GM21526 (cell line): ENCODE measurements around the gene GDPD5.

Experiments used
- ATAC-seq: cut with Tn5 transposase; IDR thresholded peaks from one replicate; pipeline ENCODE4 v1.9.1; 2021; ENCODE audit warnings: moderate library complexity; ENCODE audit not compliant: unreplicated experiment, low FRiP score

The GDPD5 gene

DNA sequence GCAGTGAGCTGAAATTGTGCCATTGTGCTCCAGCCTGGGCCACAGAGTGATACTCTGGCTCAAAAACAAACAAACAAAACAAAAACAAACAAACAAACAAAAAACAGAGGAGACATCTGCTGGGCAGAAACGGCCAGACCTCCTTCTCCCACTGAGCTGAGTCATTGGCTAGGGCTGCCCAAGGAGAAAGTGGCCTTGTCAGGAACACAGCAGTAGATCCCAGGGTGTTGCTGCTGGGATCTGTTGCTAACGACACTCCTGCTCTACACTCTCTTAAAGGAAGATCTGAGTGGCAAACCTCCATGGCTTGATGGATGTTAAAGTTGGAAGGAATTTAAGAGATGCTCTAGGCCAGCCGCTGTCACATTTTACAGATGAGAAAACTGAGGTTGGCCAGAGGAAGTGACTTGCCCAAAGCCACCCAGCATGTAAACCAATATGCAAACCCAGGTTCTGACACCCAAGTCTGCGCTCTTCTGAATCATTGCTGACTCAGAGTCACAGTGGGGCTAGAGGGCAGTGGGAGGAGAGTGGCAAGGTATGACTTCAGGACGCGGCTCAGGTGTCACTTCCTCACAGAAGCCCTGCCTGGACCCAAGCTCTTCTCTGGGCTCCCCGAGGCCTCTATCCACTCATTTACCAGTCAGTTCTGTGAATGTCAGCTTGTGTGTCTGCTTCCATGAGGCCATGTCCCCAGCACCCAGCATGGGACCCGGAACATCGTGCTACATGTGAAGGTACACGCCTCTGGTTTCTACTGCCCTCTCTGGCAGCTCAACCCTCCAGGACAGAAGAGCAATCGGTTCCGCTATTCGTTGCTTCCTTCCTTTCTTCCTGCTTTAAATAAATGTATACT, 11.3 kb upstream of the GDPD5 start:
- ATAC-seq: peak; percentile 73

DNA sequence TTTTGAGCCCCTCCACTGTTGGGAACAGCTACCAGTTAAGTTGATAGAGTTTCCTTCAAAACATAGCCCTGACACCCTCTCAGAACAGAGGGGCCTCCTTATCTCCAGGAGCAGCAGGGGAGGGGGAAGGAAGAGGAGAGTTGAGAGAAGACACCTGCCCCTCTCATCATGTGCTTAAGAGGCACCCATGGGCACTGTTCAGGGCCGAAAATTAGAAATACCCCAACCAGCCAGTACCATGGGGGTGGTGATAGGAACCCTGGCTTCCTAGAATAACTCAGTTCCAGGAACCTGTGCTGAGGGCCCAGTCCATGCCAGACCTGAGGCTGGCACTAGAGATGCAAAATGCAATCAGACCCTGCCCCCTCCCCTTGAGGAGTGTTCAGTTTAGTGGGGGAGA, 9.3 kb upstream of the GDPD5 start:
- no peak for ATAC-seq

DNA sequence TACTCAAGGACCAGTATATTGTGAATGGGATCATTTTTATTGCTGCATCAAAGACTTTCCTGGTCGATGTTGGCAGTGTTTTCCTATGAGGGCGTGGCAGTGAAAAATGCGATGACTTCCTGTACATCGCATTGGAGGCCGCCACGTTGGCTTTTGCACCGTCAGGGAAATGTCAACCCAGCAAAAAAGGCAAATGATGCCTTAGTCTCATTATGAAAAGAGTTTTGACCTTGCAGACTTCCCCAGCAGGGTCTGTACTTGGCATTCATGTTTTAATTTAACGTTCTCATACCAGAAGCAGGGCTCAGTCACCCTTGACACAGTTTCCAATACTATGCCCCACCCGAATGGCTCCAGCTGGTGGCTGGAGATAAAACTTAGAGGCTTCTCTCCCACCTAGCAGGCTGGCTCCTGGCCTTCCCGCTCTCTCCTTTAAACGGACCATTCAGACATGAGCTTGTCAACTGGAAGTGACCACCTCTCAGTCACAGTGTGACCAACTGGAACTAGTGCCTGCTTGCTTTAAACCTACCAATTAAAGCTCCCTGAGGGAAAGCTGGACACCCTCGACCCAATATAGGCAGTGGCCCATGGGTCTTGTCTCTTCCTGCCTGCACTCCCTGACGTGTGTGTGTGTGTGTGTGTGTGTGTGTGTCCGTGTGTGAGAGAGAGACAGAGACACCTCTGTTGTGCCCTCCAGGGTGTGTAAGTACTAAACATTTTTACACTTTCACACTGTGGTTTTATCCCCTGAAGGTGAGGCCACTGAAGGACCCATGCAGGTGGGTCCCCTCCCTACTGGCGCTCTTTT, 8.7 kb upstream of the GDPD5 start:
- ATAC-seq: no peak

DNA sequence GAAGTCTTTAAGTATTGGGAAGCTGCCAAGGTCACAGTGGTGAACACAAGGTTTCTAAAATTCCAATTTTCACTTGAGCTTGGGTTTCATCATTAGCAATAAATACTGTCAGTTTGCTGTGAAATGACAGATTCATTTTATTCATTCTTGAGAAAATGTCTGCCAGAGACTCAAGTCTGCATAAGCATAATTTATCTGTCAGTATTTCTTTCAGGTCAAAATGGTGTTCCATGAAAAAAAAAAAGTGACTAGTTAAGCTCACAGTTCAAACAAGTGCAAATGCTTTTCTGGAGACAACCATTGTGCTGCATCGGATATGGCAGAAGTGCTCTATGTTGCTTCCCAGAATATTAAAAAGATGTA, 8.1 kb upstream of the GDPD5 start:
- no peak for ATAC-seq

DNA sequence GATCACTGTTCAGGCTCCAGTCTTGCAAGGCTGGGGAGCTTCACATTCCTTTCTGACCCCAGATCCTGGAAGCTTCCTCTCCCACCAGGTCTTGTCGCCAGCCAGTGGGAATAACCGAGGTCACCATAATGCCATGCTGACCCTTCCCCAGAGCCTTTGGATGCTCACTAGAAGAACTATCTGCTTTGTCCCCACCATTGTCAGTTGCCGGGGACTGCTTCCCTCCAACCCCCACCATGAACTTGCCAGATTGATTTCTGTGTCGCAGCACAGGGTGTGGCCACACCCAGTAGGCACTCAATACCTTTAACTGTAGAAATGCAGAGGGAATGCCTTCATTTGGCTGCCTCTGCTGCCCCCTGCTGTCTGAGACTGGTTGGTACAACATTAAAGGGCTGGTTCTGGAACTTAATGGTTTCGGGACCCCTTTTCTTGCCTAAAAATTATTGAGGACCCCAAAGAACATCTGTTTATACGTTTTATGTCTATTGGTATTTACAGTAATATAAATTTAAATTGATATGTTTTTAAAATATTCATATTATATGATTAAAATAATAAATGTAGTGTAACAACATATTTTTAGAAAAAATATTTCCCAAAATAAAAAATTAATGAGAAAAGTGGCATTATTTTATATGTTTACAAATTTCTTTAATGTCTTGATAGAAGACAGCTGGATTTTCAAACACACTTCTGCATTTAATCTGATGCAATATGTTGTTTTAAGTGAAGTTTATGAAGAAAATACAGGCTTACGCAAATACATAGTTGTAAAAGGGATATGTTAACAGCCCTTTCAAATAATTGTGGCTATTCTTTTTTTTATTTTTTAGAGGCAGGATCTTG, 6.7 kb upstream of the GDPD5 start:
- ATAC-seq: peak; percentile 44

- no peak for ATAC-seq
Observed at GRCh38 chr11:75531325-75531724, 5.6 kb upstream of the GDPD5 start.

- no peak for ATAC-seq
Observed at GRCh38 chr11:75530577-75530976, 4.8 kb upstream of the GDPD5 start.

DNA sequence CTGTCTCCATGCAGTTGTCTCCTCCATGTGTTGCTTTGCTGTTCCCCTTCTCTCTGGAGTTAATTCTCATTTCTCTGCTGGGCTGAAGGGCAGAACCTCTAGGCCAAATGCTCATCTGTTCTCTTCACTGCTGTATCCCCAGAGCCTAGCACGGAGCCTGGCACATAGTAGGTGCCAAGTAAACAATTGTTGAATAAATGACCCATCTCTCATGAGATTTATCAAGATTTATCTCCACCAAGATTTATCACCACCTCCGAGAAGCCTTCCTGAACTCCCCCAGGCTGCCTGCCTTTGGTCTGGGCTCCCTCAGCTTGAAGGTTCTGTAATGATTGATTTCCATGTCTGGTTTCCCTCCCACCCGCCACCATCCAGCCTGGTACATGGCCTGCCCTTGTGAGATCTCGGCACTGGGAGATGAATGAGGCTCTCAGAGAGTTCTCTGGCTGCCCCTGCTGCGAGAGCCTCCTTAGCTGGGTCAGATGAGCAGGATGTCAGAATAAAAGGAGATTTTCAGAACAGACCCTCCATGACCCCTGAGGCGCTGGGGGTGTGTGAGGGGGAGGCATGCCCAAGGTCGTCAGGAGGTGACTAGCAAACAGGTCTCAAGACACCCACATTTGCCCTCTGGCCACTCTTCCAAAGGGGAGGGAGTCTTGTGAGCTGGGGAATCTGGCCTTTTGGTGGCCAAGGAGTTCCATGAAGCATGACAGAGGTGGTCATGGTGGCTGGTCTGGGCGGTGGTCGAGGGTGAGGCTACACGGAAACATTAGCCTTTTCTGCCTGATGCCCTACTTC, 2.4 kb upstream of the GDPD5 start:
- no peak for ATAC-seq

- no peak for ATAC-seq
Observed at GRCh38 chr11:75527130-75527529, 1.4 kb upstream of the GDPD5 start.

- ATAC-seq: no peak
Observed at GRCh38 chr11:75526192-75526541, 426 bp upstream of the GDPD5 start.

- ATAC-seq: peak; percentile 3
Observed at GRCh38 chr11:75524665-75525432, 892 bp downstream of the GDPD5 start.

DNA sequence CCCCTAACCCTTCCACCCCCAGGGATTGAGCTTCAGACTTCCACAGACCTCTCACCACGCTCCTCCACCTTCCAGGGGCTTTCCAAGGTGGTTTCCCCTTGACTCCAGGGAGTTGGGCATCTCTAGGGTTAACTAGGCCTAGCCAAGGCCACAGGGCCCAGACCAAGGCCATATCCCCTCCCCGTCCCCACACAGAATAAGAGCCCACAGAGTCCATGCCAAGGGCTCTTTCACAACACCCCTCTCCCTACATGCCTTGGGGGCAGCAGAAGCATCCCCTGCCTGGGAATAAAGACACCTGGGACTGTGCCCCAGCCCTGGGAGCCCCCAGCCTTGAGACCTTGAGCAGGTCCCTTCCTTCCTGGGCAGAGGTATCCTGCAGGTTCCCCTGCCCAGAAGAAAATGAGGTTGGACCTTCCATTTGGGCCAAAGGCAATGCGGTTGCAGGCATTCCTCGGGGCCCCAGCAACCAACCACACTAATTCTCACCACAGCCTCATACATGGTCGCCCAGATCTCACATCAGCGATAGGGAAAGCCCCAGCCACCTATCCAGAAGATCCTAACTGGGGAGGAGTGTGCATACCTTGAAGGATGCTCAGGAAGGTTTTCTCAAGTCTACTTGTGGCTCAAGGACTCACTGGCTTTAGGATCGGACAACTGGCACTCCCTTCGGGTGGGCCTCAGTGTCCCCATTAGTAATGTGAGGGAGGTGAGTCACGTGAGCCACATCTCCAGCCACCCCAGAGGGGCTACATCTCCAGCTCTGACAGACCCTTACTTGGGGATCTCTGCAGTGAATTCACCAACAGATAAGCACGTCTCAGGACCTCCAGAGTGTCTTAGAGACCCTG, 1.7 kb downstream of the GDPD5 start:
- ATAC-seq: no peak

- no peak for ATAC-seq
Observed at GRCh38 chr11:75523189-75523588, 2.6 kb downstream of the GDPD5 start.

DNA sequence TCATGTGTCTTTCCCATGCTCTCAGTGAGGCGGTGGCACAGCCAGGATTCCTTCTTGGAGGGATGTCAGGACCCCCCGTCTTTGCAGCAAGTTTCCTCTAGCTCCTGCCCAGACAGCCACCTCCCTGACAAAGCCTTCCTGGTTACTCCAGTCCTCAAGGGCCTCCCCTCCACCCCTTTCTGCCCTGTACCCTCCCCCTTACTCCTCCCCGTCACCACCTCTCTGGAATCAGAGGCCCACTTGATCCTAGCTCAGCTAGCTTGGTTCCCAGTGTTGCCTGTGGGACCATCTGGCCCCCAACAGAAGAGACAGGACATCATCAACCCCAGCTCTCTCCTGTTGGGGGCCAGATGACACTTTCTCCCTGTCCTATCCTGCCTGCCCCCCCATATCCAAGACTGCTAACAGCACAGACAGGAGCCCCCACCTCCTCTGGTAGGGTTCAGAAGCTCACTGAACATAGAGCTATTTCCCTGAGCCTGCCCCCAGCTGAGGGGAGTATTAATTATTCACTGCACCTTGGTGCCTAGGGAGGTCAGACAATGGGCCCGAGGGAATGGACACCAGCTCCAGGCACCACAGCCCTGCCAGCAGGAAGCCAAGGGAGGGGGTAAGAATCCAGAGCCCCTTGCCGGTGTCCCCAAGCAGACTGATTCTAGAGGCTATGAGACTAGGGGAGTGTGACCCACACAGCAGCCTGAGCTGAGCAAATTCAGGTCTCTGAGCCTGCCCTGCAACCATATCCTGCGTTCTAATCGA, 3.3 kb downstream of the GDPD5 start:
- no peak for ATAC-seq

GRCh38 chr11:75520688-75521087, 5.1 kb downstream of the GDPD5 start:
- ATAC-seq: no peak

DNA sequence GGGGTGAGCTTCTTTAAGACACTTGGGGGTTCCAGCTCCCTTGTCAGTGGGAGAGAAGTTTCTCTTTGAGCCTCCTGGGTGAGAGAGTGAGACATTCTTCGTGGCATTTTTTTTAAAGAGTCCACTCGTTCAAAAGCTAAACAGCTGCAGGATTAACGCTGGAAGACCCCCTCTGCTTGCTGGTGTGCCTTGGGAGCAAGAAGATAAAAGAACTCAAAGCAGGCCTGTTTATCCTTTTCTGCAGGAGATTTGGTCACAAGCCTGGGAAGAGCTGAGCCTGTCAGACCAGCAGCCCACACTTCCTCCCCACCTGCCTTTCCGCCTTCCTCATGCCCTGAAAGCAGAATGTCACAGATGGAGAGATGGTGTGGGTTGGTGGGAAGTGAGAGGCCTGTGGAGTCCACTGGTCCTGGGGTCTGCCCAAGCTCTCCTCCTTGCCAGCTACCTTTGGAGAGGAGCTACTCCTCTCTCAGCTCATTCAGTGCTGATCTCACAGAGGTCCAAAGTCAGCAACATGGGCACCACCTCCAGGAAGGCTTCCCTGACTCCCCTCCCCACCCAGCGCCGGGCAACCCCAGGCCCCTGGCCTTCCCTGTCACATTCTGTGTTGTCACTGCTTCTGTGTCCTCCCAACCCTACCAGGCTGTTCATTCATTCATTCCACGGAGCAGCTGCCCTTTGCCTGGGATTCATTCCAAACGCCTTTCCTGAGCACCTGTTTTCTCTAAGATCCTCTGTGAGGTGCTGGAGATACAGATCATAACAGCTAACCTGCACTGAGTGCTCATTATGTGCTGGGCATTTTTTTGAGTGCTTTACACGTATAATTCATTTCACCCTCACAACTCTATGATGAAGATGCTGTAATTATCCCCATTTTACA, 6.7 kb downstream of the GDPD5 start:
- ATAC-seq: no peak

DNA sequence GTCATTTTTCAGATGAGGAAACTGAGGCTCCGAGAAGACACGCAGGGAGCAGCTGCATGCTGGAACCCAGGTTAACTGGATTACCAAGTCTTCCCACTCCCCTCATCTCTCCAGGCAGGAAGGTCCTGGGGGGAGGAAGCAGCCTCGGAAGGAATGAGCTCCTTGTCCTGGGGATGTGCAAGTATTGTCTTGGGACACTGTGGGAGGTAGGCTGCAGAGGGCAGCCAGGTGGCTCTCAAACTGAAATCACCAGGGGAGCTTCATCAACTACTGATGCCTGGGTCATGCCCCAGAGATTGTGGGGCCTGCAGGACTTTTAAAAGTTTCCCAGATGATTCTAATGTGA, 7.6 kb downstream of the GDPD5 start:
- ATAC-seq: no peak
